Measurements from ENCODE around the gene NR5A1. TPM values are rescaled to one million over a fixed set of nuclear protein-coding genes. Genes with fewer than 3 reads are reported as not detected.

NR5A1 gene
- total RNA-seq, 2 donors from 2014 or later, result not detected

DNA sequence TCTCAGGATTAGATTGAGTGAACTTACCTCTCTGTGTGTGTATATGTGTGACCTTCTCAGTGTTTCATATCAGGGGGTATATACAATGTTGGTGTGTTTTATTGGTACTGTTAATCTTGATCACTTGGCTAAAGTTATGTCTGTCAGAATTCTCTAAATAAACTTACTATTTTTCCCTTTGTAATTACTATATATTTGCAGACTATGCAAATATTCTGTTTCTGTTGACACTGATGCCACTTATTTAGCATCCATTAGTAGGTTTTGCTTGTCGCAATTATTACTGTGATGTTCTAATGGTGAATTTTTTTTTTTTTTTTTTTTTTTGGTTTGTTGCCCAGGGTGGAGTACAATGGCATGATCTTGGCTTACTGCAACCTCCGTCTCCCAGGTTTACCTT is 42.9 kb upstream of the NR5A1 start:
- H3K36me3 ChIP-seq, result no peaks in the 10 kb centered on the region

DNA sequence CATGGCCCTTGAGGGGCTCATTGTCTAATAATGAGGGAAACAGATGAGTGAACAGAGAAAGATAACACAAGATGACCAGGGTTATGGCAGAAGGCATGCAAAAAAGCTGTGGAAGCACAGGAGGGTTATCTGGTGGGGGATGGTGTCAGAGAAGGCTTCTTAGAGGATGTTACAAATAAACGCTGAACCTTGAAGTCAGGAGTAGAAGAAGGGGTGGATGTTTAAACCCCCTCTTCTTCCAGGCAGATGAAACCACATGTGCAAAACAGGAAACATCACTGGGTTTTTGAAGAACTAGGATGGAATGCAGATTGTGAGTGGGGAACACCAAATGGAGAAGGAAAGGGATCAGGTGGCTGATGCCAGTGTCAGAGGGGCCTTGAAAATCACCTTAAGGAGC is 41.8 kb upstream of the NR5A1 start:
- Histone ChIP-seq H3K27me3 (no peaks in the 10 kb centered on the region), H3K4me1 (no peaks in the 10 kb centered on the region), H3K9me3 (no peaks in the 10 kb centered on the region), H3K27ac (no peak overlapping the region), H3K36me3 (no peaks in the 10 kb centered on the region), H3K4me3 (no peak overlapping the region)
- TF ChIP-seq, protein P1, sequence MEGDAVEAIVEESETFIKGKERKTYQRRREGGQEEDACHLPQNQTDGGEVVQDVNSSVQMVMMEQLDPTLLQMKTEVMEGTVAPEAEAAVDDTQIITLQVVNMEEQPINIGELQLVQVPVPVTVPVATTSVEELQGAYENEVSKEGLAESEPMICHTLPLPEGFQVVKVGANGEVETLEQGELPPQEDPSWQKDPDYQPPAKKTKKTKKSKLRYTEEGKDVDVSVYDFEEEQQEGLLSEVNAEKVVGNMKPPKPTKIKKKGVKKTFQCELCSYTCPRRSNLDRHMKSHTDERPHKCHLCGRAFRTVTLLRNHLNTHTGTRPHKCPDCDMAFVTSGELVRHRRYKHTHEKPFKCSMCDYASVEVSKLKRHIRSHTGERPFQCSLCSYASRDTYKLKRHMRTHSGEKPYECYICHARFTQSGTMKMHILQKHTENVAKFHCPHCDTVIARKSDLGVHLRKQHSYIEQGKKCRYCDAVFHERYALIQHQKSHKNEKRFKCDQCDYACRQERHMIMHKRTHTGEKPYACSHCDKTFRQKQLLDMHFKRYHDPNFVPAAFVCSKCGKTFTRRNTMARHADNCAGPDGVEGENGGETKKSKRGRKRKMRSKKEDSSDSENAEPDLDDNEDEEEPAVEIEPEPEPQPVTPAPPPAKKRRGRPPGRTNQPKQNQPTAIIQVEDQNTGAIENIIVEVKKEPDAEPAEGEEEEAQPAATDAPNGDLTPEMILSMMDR (IDR thresholded peaks at IDR 0.05), result no peak
- DNase-seq (ENCODE audit: low spot score), result no peak

More for the DNA sequence above, 42.9 kb upstream of the NR5A1 start:
- TF ChIP-seq, protein P1 (IDR thresholded peaks at IDR 0.05), result no peak
- DNase-seq (ENCODE audit: low spot score), result no peak
- Histone ChIP-seq H3K27ac (no peak overlapping the region), H3K27me3 (no peaks in the 10 kb centered on the region), H3K4me3 (no peak overlapping the region), H3K9me3 (no peaks in the 10 kb centered on the region), H3K4me1 (no peaks in the 10 kb centered on the region)

DNA sequence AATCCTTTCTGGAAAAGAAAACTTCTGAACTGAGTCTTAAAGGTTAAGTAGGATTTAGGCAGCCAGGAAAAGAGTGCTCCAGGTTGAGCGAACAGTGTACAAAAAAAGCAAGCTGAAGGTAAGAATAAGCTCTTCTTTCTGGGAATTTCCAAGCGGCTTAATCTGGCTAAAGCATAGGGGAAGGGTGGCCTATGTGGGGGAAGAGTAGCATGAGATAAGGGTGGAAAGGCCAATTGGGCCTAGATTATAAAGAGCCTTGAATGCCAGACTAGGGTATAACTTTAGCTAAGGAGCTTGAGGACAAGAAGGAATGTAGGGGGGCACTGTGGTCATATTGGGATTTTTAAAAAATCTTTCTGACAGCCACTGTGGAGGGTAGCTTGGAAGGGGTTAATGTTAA is 37.3 kb upstream of the NR5A1 start:
- no peaks in the 10 kb centered on the region for H3K36me3 ChIP-seq
- no peak overlapping the region for H3K4me3 ChIP-seq
- DNase-seq (ENCODE audit: low spot score), result no peak
- no peaks in the 10 kb centered on the region for H3K9me3 ChIP-seq
- H3K27me3 ChIP-seq, result no peaks in the 10 kb centered on the region
- TF ChIP-seq, protein P1 (IDR thresholded peaks at IDR 0.05), result no peak
- no peak overlapping the region for H3K27ac ChIP-seq
- H3K4me1 ChIP-seq, result no peaks in the 10 kb centered on the region

DNA sequence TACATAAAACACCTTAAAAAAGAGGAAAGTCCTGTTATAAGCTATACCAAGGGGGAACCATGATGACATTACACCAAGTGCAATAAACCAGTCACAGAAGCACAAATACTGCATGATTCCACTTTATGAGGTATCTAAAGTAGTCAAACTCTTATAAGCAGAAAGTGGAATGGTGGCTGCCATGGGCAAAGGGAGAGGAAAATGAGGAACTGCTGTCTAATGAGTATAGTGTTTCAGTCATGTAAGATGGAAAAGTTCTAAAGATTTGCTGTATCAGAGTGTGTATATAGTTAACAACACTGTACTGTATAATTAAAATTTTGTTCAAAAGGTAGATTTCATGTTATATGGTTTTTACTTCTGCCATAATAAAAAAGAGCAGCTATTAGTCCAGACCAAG is 34.6 kb upstream of the NR5A1 start:
- TF ChIP-seq, protein P1 (IDR thresholded peaks at IDR 0.05), result no peak
- no peak for DNase-seq (ENCODE audit: low spot score)
- no peaks in the 10 kb centered on the region for H3K27me3 ChIP-seq
- no peak overlapping the region for H3K27ac ChIP-seq
- no peak overlapping the region for H3K4me3 ChIP-seq
- no peaks in the 10 kb centered on the region for H3K4me1 ChIP-seq
- H3K9me3 ChIP-seq, result no peaks in the 10 kb centered on the region
- H3K36me3 ChIP-seq, result no peaks in the 10 kb centered on the region

DNA sequence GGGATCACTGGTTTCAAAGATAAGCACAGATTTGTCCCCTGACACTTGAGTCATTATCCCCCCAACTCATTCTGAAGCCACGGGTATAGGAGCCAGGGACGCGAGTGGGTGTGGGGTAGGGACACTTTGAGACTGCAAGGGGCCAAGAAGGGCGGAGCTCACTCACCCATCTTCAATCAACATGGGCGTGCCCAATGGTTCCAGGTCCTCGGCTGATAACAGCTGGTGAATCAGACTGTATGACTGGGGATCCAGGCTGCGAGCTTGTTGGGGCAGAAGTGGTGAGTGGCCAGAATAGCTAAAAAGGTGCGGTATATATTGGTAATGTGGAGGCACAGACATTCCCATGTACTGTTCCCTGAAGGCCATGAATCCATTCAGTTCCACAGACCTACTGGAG is 30.7 kb upstream of the NR5A1 start:
- H3K36me3 ChIP-seq, result no peaks in the 10 kb centered on the region
- H3K27ac ChIP-seq, result no peak overlapping the region
- H3K4me1 ChIP-seq, result no peaks in the 10 kb centered on the region
- TF ChIP-seq, protein P1 (IDR thresholded peaks at IDR 0.05), result no peak
- no peak overlapping the region for H3K4me3 ChIP-seq
- no peaks in the 10 kb centered on the region for H3K27me3 ChIP-seq
- H3K9me3 ChIP-seq, result no peaks in the 10 kb centered on the region
- DNase-seq (ENCODE audit: low spot score), result no peak

DNA sequence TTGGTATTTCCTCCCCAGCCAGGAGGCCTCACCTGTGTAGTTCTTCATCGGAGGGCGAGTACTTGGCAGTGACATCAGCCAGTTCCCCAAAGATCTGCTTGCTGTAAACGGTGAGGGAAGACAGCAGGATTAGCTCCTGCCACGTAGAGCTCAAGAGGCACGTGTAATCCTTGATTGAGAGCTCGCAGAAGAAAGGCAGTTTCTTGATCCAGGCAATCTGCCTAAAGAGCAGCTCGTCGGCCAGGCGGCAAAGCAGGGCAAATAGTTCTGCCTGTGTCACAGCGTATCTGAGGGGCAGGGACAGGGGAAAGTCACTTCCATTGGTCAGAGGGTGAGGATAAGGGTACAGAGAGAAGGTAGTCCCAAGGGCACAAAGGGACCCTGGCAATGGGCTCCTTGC is 28.6 kb upstream of the NR5A1 start:
- Histone ChIP-seq H3K27me3 (no peaks in the 10 kb centered on the region), H3K36me3 (no peaks in the 10 kb centered on the region), H3K4me1 (no peaks in the 10 kb centered on the region), H3K4me3 (no peak overlapping the region), H3K27ac (no peak overlapping the region), H3K9me3 (no peaks in the 10 kb centered on the region)
- no peak for DNase-seq (ENCODE audit: low spot score)
- TF ChIP-seq, protein P1 (IDR thresholded peaks at IDR 0.05), result no peak
